ENCODE measurements around the gene KCNN3.

Gene KCNN3

GRCh38 chr1:154768456-154769125, 101.5 kb downstream of the KCNN3 start:
- peaks cover 0 to 3% of the 10 kb centered on the region in 2 donors for H3K36me3 ChIP-seq (ENCODE audit: control insufficient read depth in 2 of 2, insufficient read depth in 2 of 2, low read length in 2 of 2)
- no peak overlapping the region for H3K9ac ChIP-seq (ENCODE audit: low read length in 2 of 2)
- peaks cover 0 to 2% of the 10 kb centered on the region in 2 donors for H3K27me3 ChIP-seq (ENCODE audit: control insufficient read depth in 1 of 2, insufficient read depth in 2 of 2, low read length in 2 of 2)
- H3K9me3 ChIP-seq (ENCODE audit: control insufficient read depth in 2 of 2, low read length in 2 of 2) = no peaks in the 10 kb centered on the region
- H3K4me3 ChIP-seq (ENCODE audit: low read length in 2 of 2) = no peak overlapping the region
- peaks cover 14% of the 10 kb centered on the region for H3K4me1 ChIP-seq (ENCODE audit: control insufficient read depth, insufficient read depth, low read length)
- peak overlapping the region; percentile 55 for H3K27ac ChIP-seq (ENCODE audit: low read length)

- Histone ChIP-seq H3K9me3 (ENCODE audit: control insufficient read depth in 2 of 2, low read length in 2 of 2) (no peaks in the 10 kb centered on the region), H3K36me3 (ENCODE audit: control insufficient read depth in 2 of 2, insufficient read depth in 2 of 2, low read length in 2 of 2) (peaks cover 0 to 3% of the 10 kb centered on the region in 2 donors), H3K4me1 (ENCODE audit: control insufficient read depth, insufficient read depth, low read length) (peaks cover 14% of the 10 kb centered on the region), H3K27me3 (ENCODE audit: control insufficient read depth in 1 of 2, insufficient read depth in 2 of 2, low read length in 2 of 2) (peaks cover 0 to 5% of the 10 kb centered on the region in 2 donors), H3K9ac (ENCODE audit: low read length in 2 of 2) (peak overlapping the region in 1 of 2 donors; percentile 31), H3K4me3 (ENCODE audit: low read length in 2 of 2) (no peak overlapping the region), H3K27ac (ENCODE audit: low read length) (peak overlapping the region; percentile 55)
These were observed 102.5 kb downstream of the KCNN3 start for GRCh38 chr1:154767315-154768240.

- Histone ChIP-seq H3K9me3 (ENCODE audit: control insufficient read depth in 2 of 2, low read length in 2 of 2) (no peaks in the 10 kb centered on the region), H3K27me3 (ENCODE audit: control insufficient read depth in 1 of 2, insufficient read depth in 2 of 2, low read length in 2 of 2) (peaks cover 0 to 5% of the 10 kb centered on the region in 2 donors), H3K36me3 (ENCODE audit: control insufficient read depth in 2 of 2, insufficient read depth in 2 of 2, low read length in 2 of 2) (no peaks in the 10 kb centered on the region), H3K4me1 (ENCODE audit: control insufficient read depth, insufficient read depth, low read length) (peaks cover 14% of the 10 kb centered on the region), H3K27ac (ENCODE audit: low read length) (no peak overlapping the region), H3K9ac (ENCODE audit: low read length in 2 of 2) (no peak overlapping the region), H3K4me3 (ENCODE audit: low read length in 2 of 2) (no peak overlapping the region)
These were observed 104.1 kb downstream of the KCNN3 start for GRCh38 chr1:154765970-154766369.

- peaks cover 22% of the 10 kb centered on the region for H3K4me1 ChIP-seq (ENCODE audit: control insufficient read depth, insufficient read depth, low read length)
- peaks cover 0 to 8% of the 10 kb centered on the region in 2 donors for H3K27me3 ChIP-seq (ENCODE audit: control insufficient read depth in 1 of 2, insufficient read depth in 2 of 2, low read length in 2 of 2)
- no peak overlapping the region for H3K4me3 ChIP-seq (ENCODE audit: low read length in 2 of 2)
- H3K27ac ChIP-seq (ENCODE audit: low read length) = no peak overlapping the region
- no peaks in the 10 kb centered on the region for H3K9me3 ChIP-seq (ENCODE audit: control insufficient read depth in 2 of 2, low read length in 2 of 2)
- no peaks in the 10 kb centered on the region for H3K36me3 ChIP-seq (ENCODE audit: control insufficient read depth in 2 of 2, insufficient read depth in 2 of 2, low read length in 2 of 2)
- no peak overlapping the region for H3K9ac ChIP-seq (ENCODE audit: low read length in 2 of 2)
These were observed 105.3 kb downstream of the KCNN3 start for GRCh38 chr1:154764773-154765172.

- Histone ChIP-seq H3K9me3 (ENCODE audit: control insufficient read depth in 2 of 2, low read length in 2 of 2) (no peaks in the 10 kb centered on the region), H3K4me1 (ENCODE audit: control insufficient read depth, insufficient read depth, low read length) (peaks cover 22% of the 10 kb centered on the region), H3K4me3 (ENCODE audit: low read length in 2 of 2) (no peak overlapping the region), H3K27me3 (ENCODE audit: control insufficient read depth in 1 of 2, insufficient read depth in 2 of 2, low read length in 2 of 2) (peaks cover 0 to 9% of the 10 kb centered on the region in 2 donors), H3K27ac (ENCODE audit: low read length) (no peak overlapping the region), H3K9ac (ENCODE audit: low read length in 2 of 2) (no peak overlapping the region), H3K36me3 (ENCODE audit: control insufficient read depth in 2 of 2, insufficient read depth in 2 of 2, low read length in 2 of 2) (no peaks in the 10 kb centered on the region)
These were observed 105.9 kb downstream of the KCNN3 start for GRCh38 chr1:154764181-154764580.

- no peaks in the 10 kb centered on the region for H3K36me3 ChIP-seq (ENCODE audit: control insufficient read depth in 2 of 2, insufficient read depth in 2 of 2, low read length in 2 of 2)
- H3K9ac ChIP-seq (ENCODE audit: low read length in 2 of 2) = peak overlapping the region in 1 of 2 donors; percentile 53
- H3K4me3 ChIP-seq (ENCODE audit: low read length in 2 of 2) = peak overlapping the region; percentile 46 to 47
- H3K27me3 ChIP-seq (ENCODE audit: control insufficient read depth in 1 of 2, insufficient read depth in 2 of 2, low read length in 2 of 2) = peaks cover 0 to 8% of the 10 kb centered on the region in 2 donors
- no peak overlapping the region for H3K27ac ChIP-seq (ENCODE audit: low read length)
- H3K9me3 ChIP-seq (ENCODE audit: control insufficient read depth in 2 of 2, low read length in 2 of 2) = no peaks in the 10 kb centered on the region
- peaks cover 8% of the 10 kb centered on the region for H3K4me1 ChIP-seq (ENCODE audit: control insufficient read depth, insufficient read depth, low read length)
These were observed 109.6 kb downstream of the KCNN3 start for GRCh38 chr1:154760469-154760933.

- peaks cover 8% of the 10 kb centered on the region for H3K4me1 ChIP-seq (ENCODE audit: control insufficient read depth, insufficient read depth, low read length)
- no peak overlapping the region for H3K27ac ChIP-seq (ENCODE audit: low read length)
- no peaks in the 10 kb centered on the region for H3K36me3 ChIP-seq (ENCODE audit: control insufficient read depth in 2 of 2, insufficient read depth in 2 of 2, low read length in 2 of 2)
- H3K9ac ChIP-seq (ENCODE audit: low read length in 2 of 2) = no peak overlapping the region
- H3K4me3 ChIP-seq (ENCODE audit: low read length in 2 of 2) = no peak overlapping the region
- H3K9me3 ChIP-seq (ENCODE audit: control insufficient read depth in 2 of 2, low read length in 2 of 2) = no peaks in the 10 kb centered on the region
- H3K27me3 ChIP-seq (ENCODE audit: control insufficient read depth in 1 of 2, insufficient read depth in 2 of 2, low read length in 2 of 2) = peaks cover 0 to 9% of the 10 kb centered on the region in 2 donors
These were observed 110.3 kb downstream of the KCNN3 start for GRCh38 chr1:154759793-154760192.

- Histone ChIP-seq H3K9me3 (ENCODE audit: control insufficient read depth in 2 of 2, low read length in 2 of 2) (no peaks in the 10 kb centered on the region), H3K4me1 (ENCODE audit: control insufficient read depth, insufficient read depth, low read length) (peaks cover 8% of the 10 kb centered on the region), H3K27ac (ENCODE audit: low read length) (no peak overlapping the region), H3K9ac (ENCODE audit: low read length in 2 of 2) (no peak overlapping the region), H3K4me3 (ENCODE audit: low read length in 2 of 2) (no peak overlapping the region), H3K27me3 (ENCODE audit: control insufficient read depth in 1 of 2, insufficient read depth in 2 of 2, low read length in 2 of 2) (peaks cover 0 to 11% of the 10 kb centered on the region in 2 donors), H3K36me3 (ENCODE audit: control insufficient read depth in 2 of 2, insufficient read depth in 2 of 2, low read length in 2 of 2) (no peaks in the 10 kb centered on the region)
These were observed 110.9 kb downstream of the KCNN3 start for GRCh38 chr1:154759196-154759595.

- H3K9me3 ChIP-seq (ENCODE audit: control insufficient read depth in 2 of 2, low read length in 2 of 2) = no peaks in the 10 kb centered on the region
- no peak overlapping the region for H3K4me3 ChIP-seq (ENCODE audit: low read length in 2 of 2)
- H3K27me3 ChIP-seq (ENCODE audit: control insufficient read depth in 1 of 2, insufficient read depth in 2 of 2, low read length in 2 of 2) = peaks cover 0 to 9% of the 10 kb centered on the region in 2 donors
- H3K9ac ChIP-seq (ENCODE audit: low read length in 2 of 2) = no peak overlapping the region
- H3K4me1 ChIP-seq (ENCODE audit: control insufficient read depth, insufficient read depth, low read length) = peaks cover 8% of the 10 kb centered on the region
- no peak overlapping the region for H3K27ac ChIP-seq (ENCODE audit: low read length)
- no peaks in the 10 kb centered on the region for H3K36me3 ChIP-seq (ENCODE audit: control insufficient read depth in 2 of 2, insufficient read depth in 2 of 2, low read length in 2 of 2)
These were observed 111.7 kb downstream of the KCNN3 start for GRCh38 chr1:154758346-154758745.

GRCh38 chr1:154756793-154757548, 113.1 kb downstream of the KCNN3 start:
- Histone ChIP-seq H3K27ac (ENCODE audit: low read length) (no peak overlapping the region), H3K9me3 (ENCODE audit: control insufficient read depth in 2 of 2, low read length in 2 of 2) (no peaks in the 10 kb centered on the region), H3K9ac (ENCODE audit: low read length in 2 of 2) (no peak overlapping the region), H3K4me1 (ENCODE audit: control insufficient read depth, insufficient read depth, low read length) (peaks cover 8% of the 10 kb centered on the region), H3K36me3 (ENCODE audit: control insufficient read depth in 2 of 2, insufficient read depth in 2 of 2, low read length in 2 of 2) (no peaks in the 10 kb centered on the region), H3K4me3 (ENCODE audit: low read length in 2 of 2) (no peak overlapping the region), H3K27me3 (ENCODE audit: control insufficient read depth in 1 of 2, insufficient read depth in 2 of 2, low read length in 2 of 2) (peaks cover 0 to 8% of the 10 kb centered on the region in 2 donors)

Data from stomach smooth muscle (tissue), 2 donors.